ENCODE data around the gene RNF7. TPM values are rescaled to one million over a fixed set of nuclear protein-coding genes. Genes with fewer than 3 reads are reported as not detected.

The RNF7 gene
- polyA plus RNA-seq, 1 donor (not counting 4 experiments of a cell fraction or from before 2014, with no cell fraction given), result 96.5 TPM

DNA sequence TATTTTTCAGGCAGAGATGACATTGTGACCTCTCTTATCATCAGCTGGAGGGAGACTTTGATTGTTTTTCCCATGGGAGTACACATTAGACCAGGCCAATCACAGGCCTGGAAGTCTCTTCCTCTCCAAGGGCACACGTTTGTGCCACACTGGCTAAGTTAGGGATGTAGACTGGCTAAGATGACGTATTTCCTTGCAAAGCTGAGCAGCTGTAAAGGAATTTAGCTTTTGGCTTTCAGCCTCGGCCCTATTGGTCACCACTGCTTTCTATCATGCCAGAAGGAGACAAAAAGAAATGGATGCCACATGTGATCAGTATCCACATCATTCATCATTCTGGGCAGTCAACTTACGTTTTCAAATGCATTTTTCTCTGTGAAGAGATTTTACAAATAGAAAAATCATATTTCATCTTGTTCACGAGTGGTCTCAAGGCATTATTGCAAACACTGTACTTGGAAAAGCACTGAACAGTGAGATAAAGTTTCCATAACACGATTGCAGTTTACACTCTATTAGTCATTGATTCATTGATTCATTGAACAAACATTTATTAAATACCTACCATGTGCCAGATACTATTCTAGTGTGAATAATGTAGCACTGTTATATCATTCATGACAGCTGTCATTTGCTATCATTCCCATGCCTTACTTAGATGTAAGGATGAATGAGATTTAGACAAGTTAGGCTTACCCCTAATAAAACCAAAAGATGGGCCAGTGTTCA is 27.0 kb upstream of the RNF7 start:
- no peaks in the 10 kb centered on the region for H3K36me3 ChIP-seq (ENCODE audit: control insufficient read depth in 2 of 2, extremely low read depth in 1 of 2, insufficient read depth in 2 of 2, low read length in 2 of 2)
- no peaks in the 10 kb centered on the region for H3K9me1 ChIP-seq (ENCODE audit: control insufficient read depth, extremely low read depth, insufficient read depth, low read length)
- no peak overlapping the region for H3K4me2 ChIP-seq (ENCODE audit: control insufficient read depth, extremely low read depth, insufficient read depth, low read depth, low read length)
- no peaks in the 10 kb centered on the region for H3K4me1 ChIP-seq (ENCODE audit: control insufficient read depth, extremely low read depth, insufficient read depth, low read length)
- TF ChIP-seq CTCF (optimal IDR thresholded peaks at IDR 0.05 in 1 of 3, IDR thresholded peaks at IDR 0.05 in 1 of 3, conservative IDR thresholded peaks at IDR 0.05 in 1 of 3; ENCODE audit: extremely low read depth in 1 of 3, insufficient read depth in 2 of 3, low read length in 3 of 3) (no peak), EZH2 (IDR thresholded peaks at IDR 0.05; ENCODE audit: low read length) (no peak)
- no peak overlapping the region for H3K4me3 ChIP-seq (ENCODE audit: control insufficient read depth in 2 of 3, extremely low read depth in 1 of 3, insufficient read depth in 2 of 3, low read depth in 1 of 3, low read length in 3 of 3)
- no peaks in the 10 kb centered on the region for H3K79me2 ChIP-seq (ENCODE audit: control insufficient read depth, insufficient read depth, low read length)
- dilution Hi-C loops (cut with MboI; ENCODE audit: extremely low pct_ligation_motif_present, low sequenced_read_pairs), result no loop called here
- H2AFZ ChIP-seq (ENCODE audit: control insufficient read depth, low read length), result no peak overlapping the region
- DNase-seq (ENCODE audit: low read depth, low spot score), result no peak
- H3K27me3 ChIP-seq (ENCODE audit: control insufficient read depth, extremely low read depth, insufficient read depth, low read length), result no peaks in the 10 kb centered on the region
- no peaks in the 10 kb centered on the region for H3K9me3 ChIP-seq (ENCODE audit: control insufficient read depth, low read depth, low read length)
- FAIRE-seq, result no peak
- H3K27ac ChIP-seq (ENCODE audit: control insufficient read depth, insufficient read depth, low read length), result no peak overlapping the region
- no peak overlapping the region for H3K9ac ChIP-seq (ENCODE audit: control insufficient read depth, extremely low read depth, insufficient read depth, low read length)
- H4K20me1 ChIP-seq (ENCODE audit: control insufficient read depth, extremely low read depth, insufficient read depth, low read length), result no peaks in the 10 kb centered on the region

DNA sequence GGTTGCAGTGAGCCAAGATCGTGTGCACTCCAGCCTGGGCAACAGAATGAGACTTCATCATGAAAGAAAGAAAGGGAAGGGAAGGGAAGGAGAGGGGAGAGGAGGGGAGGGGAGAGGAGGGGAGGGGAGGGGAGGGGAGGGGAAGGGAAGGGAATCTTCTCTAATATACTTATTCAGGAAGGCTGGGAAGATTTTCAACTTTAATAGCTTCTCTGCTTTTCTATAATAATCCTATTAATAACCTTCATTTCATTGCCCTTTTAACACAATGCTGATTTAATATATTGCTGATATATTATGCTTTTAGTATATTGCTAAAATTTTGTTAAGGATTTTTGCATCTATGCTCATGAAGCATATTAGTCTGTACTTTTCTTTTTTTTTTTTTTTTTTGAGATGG is 23.4 kb upstream of the RNF7 start:
- no peak for DNase-seq (ENCODE audit: low read depth, low spot score)
- no peak overlapping the region for H3K4me2 ChIP-seq (ENCODE audit: control insufficient read depth, extremely low read depth, insufficient read depth, low read depth, low read length)

More for the DNA sequence above, 23.4 kb upstream of the RNF7 start:
- no peaks in the 10 kb centered on the region for H3K9me1 ChIP-seq (ENCODE audit: control insufficient read depth, extremely low read depth, insufficient read depth, low read length)
- no peak for FAIRE-seq
- H3K9me3 ChIP-seq (ENCODE audit: control insufficient read depth, low read depth, low read length), result no peaks in the 10 kb centered on the region
- TF ChIP-seq EZH2 (IDR thresholded peaks at IDR 0.05; ENCODE audit: low read length), result no peak
- no peak for TF ChIP-seq CTCF (optimal IDR thresholded peaks at IDR 0.05 in 1 of 3, IDR thresholded peaks at IDR 0.05 in 1 of 3, conservative IDR thresholded peaks at IDR 0.05 in 1 of 3; ENCODE audit: extremely low read depth in 1 of 3, insufficient read depth in 2 of 3, low read length in 3 of 3)
- no peaks in the 10 kb centered on the region for H3K4me1 ChIP-seq (ENCODE audit: control insufficient read depth, extremely low read depth, insufficient read depth, low read length)
- no peak overlapping the region for H3K9ac ChIP-seq (ENCODE audit: control insufficient read depth, extremely low read depth, insufficient read depth, low read length)
- H3K27me3 ChIP-seq (ENCODE audit: control insufficient read depth, extremely low read depth, insufficient read depth, low read length), result no peaks in the 10 kb centered on the region
- no peaks in the 10 kb centered on the region for H3K36me3 ChIP-seq (ENCODE audit: control insufficient read depth in 2 of 2, extremely low read depth in 1 of 2, insufficient read depth in 2 of 2, low read length in 2 of 2)
- H4K20me1 ChIP-seq (ENCODE audit: control insufficient read depth, extremely low read depth, insufficient read depth, low read length), result no peaks in the 10 kb centered on the region
- H3K27ac ChIP-seq (ENCODE audit: control insufficient read depth, insufficient read depth, low read length), result no peak overlapping the region
- H3K4me3 ChIP-seq (ENCODE audit: control insufficient read depth in 2 of 3, extremely low read depth in 1 of 3, insufficient read depth in 2 of 3, low read depth in 1 of 3, low read length in 3 of 3), result no peak overlapping the region
- H3K79me2 ChIP-seq (ENCODE audit: control insufficient read depth, insufficient read depth, low read length), result no peaks in the 10 kb centered on the region
- dilution Hi-C loops (cut with MboI; ENCODE audit: extremely low pct_ligation_motif_present, low sequenced_read_pairs), result no loop called here
- H2AFZ ChIP-seq (ENCODE audit: control insufficient read depth, low read length), result no peak overlapping the region

Measured in keratinocyte (primary cell).